Stimulated activated CD4-positive, alpha-beta T cell treated with anti-CD3 and anti-CD28 coated beads, Interleukin-4, amount 100 ng/mL, for 48 hours (primary cell): ENCODE measurements around the gene SAMD5.
"Not testable (repeated sequence)": the region's sequence is repeated elsewhere in the genome, so short reads cannot be mapped to it uniquely, and the experiment has no call there.

ENCODE experiments used
- DNase-seq, 2 donors: peaks; one replicate each; pipeline ENCODE4 v3.0.0-alpha.2; 2020; ENCODE audit warnings: low read depth in 2 of 2

SAMD5 gene

DNA sequence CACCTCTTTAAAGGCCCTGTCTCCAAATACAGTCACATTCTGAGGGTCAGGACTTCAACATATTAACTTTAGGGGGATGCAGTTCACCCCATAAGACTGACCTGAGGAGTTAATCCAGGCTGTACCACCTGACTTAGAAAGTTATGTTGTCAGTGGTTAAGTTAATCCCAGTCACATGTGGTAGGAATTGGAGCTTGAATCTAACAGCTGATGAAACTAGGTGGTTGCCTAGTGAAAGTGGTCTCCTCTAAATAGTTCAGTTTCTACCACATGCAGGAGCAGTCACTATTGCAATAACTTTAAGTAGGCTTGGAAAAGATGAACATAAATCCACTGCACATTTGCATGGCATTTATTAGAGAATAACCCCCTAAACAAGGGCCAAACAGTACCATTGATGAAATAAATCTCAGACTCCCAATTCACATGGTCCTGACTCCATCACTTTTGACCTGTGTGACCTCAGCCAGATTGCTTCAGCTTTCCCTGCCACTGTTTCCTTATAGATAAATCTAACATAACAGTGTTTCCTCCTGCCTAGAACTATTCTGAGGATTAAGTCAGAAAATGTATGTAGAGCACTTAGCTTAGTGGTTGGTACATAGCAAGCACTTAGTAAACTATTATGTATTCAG is 20.1 kb downstream of the SAMD5 start:
- DNase-seq = no peak

DNA sequence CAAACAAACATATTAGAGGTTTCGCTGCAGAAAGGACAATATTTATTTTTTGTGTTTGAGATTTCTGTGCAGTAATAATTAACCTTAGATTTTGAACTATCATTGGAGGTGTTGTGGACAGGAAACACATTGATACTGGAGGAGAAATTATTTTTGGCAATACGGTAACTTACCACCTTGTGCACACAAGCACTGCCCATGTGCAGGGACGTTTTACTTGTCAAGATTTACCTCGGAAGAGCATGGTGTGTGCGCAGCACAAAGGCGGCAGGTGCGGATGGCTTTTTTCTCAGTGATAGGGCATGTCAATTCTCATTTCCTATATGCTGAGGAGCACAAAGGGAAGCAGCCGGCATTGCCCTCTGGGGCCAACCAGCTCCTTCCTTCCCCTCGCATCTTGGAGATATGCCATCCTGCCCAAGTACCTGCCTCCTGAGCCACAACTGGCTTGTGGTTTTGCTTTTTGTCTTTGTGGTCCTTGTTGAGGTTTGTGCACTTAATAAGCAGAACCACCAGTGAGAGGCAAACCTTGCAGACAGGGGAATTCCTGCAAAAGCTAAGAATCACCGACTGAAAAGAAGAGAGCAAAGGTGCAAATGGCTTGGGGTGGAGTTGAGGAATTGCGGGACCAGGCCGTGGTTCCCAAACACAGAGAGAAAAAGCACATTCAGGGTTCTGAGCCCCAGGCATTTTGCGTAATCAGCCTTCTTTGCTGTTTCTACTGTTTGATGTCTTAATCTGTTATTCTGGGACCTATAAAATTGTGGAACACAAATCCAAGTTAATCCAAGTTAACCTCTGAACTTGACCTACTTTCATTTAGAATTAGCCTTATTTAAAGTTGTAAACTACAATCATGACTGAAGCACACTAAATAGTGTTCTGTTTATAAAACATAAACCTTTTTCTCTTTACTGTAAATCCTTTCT is 21.9 kb downstream of the SAMD5 start:
- DNase-seq = no peak

DNA sequence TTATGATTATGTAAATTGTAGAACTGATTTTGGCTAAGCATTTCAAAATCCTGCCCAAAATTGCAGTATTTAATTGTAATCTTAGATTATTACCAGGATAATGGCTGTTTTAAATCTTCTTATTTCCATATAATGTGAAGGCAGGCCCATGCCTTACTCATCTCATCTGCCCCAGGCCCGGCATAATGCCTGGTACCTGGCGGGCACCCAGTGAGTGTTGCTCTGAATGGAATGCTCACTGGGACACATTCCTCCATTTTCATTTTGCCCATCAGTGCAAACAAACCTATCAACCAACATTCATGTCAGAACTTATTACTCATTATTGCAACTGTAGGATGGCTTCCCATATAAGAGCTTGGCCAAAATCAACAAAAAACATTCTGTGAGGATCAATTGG is 22.8 kb downstream of the SAMD5 start:
- no peak for DNase-seq

DNA sequence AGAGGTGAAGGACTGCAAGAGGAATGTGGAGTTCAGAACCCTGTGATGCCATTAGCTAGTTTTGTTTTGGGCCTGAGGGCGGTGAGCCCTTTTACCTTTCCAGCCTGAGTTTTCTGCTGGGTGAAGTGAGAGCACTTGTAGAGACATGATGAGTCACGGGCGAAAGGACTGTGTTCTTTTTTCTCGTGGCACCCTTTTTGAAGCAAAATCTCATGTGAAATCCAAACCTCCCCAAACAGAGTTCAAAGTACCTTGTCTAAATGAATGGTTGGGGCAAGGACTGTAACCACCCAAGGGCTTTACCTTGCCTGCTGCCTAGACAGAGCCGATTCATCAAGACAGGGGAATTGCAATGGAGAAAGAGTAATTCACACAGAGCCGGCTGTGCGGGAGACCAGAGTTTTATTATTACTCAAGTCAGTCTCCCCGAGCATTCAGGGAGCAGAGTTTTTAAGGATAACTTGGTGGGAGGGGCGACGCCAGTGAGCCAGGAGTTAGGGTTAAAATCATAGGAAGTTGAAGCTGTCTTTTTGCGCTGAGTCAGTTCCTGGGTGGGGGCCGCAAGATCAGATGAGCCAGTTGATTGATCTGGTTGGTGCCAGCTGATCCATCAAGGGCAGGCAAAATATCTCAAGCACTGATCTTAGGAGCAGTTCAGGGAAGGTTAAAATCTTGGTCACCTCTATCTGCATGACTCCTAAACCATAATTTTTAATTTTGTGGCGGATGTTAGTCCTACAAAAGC is 25.8 kb downstream of the SAMD5 start:
- DNase-seq = no peak

DNA sequence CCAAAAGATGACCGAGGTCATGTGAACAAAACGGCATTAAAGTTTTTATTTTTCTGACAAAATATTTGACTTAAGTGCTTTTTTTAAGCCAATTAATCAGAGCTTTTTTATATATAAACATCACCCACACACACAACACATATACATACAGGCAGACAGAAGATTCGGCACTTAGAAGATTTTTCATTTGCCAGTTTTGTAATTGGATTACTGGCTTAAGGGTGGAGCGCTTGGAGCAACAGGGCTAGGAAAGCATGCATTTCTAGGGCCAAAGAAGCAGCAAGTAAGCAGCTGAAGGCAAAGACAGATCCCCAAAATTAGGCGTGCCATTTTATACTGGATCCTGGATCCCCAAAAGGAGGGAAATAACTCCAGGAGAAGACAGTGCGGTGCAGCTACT is 30.3 kb downstream of the SAMD5 start:
- DNase-seq = no peak

DNA sequence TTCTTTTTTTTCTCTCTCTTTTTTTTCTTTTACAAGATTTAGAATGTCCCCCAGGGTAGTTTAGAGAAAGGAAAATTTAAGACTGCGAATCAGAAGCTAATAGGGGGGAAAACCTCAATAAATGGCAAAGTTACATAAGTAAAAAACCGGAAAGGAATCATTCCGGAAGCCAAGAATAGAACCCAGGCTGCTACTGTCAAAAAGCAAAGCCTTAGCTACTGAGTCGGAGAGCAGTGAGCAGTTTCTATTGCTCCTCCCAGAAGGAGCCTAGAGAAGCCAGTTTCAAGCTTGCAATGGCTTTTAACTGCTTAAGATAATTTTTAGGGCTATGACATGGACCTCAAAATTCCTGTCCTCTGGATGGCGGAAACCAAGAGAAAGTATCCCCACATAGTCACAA is 31.6 kb downstream of the SAMD5 start:
- DNase-seq = no peak

DNA sequence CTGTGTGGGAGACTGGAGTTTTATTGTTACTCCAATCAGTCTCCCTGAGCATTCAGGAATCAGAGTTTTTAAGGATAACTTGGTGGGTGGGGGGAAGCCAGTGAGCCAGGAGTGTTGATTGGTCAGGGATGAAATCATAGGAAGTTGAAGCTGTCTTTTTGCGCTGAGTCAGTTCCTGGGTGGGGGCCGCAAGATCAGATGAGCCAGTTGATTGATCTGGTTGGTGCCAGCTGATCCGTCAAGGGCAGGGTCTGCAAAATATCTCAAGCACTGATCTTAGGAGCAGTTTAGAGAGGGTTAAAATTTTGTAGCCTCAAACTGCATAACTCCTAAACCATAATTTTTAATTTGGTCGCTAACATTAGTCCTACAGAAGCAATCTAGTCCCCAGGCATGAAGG is 33.9 kb downstream of the SAMD5 start:
- not testable (repeated sequence) for DNase-seq

DNA sequence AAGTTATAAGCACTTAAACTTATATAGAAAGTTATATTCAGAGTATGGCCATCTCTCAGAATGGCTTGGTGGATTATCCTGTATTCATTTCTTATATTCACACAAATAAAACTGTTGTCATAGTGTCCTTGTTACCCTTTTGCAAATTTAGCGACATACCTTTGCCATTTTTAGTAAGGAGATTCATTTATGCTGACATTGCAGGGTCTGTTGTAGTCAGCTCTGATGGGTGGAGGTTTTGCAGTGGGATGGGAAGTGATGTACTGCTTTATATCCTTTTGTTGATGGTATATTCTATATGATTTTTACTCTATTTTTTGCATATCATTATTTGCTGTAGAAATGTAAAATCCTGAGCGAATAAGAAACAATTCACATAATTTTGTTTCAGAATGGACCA is 35.9 kb downstream of the SAMD5 start:
- DNase-seq = no peak

DNA sequence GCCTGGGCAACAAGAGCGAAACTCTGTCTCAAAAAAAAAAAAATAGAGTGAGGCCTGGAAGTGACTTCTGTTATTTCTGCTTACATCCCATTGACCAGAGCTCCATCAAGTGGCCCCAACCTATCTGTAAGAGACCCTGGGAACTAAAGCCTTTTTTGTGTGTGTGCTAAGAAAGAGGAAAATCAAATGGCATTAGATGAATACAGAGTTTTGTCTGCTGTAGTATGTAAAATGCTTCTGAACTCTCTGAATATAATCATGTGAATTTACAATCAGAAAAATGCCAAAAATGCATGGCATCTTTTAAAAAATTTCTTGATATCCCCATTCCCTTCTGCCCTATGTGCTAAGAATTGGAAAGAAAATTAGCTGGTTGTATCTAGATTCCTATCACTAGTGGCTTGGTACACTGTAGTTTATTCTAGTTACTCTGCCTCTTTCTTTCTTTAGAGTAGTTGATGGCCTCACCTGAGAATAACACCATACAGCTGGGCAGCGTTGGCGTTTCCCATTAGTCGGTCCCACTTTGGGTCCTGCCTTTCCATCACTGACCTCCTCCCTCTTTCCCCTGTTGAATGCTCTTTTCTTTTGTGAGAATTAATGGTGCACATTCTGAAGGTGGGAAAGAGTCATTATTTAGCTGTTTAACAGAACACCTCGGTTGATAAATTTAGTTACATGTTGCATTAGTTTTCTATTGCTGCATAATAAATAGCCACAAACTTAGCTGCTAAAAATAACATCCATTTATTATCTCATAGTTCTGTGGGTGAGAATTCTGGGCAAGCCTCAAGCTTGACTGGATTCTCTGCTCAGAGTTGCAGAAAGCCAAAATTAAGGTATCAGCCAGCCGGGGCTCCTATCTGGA is 38.2 kb downstream of the SAMD5 start:
- no peak for DNase-seq

DNA sequence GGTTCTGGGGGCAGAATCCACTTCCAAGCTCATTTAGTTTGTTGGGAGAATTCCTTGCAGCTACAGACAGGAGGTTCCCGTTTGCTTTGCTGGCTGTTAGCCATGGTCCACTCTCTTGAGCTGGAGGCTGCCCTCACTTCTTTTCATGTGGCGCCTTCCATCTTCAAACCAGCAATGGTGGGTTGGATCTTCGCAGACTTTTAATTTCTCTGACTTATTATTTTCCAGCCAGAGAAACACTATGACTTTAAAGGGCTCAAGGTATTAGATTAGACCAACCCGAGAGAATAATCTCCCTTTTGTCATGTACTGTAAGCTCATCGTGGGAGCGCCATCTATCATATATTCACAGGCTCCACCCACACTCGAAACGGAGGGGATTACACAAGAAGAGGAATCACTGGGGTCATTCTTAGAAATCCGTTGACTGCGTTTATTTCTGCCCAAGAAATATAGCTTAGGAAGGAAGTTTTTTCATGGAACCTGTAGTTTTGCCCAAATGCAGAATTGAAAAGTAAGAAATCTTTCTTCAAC is 38.9 kb downstream of the SAMD5 start:
- DNase-seq = no peak

DNA sequence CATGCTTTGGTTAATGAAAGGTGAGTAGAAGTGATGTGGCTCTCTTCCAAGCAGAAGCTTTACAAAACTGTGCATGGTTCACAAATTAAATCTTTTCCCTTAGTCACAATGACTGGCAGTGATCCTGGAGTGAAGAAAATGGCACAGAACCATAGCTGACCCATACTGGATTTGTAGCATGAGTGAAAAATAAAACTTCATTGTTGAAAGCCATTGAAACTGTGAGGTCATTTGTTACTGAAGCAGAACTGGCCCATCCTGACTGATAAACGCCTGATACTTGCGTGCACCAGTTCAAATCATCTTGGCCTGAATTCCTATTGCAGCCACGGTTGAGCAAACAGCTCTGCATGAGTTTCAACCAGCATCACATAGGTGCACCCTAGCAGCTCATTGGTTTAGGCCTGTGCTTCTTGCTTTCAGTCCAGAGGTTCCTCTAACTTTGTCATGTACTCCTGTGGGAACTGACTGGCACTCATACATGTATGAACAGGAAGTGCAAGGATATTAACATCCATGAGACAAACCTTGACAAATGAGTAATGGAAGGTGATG is 40.5 kb downstream of the SAMD5 start:
- no peak for DNase-seq

DNA sequence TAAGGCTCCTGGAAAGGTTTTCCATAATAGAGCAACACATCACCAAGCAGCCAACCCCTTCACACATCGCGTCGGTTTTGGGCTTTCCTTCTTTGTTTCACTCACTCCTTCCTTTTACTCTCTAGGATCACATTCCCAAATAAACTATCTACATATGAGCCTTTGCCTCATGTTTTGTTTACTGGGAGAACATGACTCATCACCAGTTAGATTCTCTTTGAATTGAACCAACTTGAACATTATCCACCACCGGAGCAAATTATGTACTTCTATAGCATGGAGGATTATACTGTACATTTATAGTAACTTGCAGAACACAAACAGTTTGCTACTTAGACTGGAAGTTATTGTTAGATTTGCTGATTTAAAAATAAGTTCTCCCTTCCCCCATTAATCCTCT is 41.0 kb downstream of the SAMD5 start:
- DNase-seq = no peak

DNA sequence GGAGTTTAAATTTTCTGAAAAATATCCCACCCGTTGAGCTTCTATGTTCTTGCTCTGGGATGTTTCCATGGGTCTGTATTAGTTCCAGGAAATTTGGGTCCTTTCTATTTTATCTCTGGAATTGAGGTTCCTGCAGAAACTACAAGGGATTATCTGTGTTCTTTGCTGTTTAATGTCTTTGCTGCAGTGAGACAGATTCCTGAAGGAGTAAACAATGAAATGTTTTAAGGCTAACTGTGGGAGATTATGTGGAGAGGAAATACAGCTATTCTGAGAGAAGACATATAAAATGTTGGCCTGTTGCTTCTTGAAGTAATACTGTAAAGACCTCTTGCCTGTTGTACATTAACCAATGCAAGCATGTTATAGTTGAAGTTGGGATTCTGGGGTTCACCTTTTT is 43.5 kb downstream of the SAMD5 start:
- DNase-seq = no peak

DNA sequence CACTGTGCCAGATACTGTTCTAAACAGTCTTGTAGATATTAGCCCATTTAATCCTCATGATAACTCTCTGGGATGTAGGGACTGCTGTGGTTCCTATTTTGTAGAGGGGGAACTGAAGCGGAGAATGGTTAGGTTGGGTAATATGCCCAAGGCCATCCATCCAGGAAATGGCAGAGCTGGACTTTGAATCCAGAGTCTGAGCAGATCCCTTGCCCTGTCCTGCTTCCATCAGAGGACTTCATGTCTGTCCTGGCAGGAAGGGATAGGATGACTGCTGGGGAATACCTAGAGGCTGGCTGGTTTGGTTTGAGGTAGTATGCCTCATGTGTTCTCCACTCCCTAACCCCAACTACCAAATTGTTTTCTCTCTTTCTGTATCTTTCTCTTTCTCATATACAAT is 44.6 kb downstream of the SAMD5 start:
- DNase-seq = no peak

DNA sequence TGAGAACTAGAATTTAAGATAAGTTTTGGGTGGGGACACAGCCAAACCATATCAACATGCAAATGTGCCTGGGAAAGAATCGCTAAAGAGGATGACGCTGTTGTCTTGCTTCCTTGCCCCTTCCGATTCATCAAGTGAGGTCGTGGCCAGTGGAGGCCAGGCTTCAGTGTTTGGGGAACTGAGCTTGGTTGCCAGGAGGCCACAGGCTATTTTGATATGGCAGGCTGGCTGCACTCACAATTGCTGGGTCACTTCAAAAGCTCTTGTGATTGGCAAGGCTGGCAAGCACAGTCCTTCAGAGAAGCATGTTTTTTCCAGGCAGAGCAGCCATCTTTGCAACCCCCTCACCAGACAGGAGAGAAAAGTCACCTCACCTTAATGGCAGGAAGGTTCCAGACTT is 45.8 kb downstream of the SAMD5 start:
- DNase-seq = no peak

DNA sequence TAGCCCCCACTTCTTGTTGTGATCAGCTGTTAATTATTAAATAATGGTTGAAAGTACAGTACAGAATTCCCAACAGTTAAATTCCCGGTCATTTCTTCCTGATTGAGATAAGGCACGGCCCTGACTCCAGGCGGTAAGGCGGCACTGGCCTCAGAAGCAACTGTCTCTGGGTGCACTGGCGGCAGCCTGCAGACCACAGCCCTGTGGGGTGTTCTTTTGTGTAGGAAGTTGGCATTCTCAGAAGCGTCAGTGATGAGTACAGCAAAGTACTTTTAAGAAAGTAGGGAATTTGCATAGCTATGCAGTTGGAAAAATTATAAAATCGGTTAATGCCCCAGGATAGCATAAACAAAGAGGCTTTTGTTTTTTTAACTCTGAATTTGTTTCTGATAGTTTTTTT is 50.5 kb downstream of the SAMD5 start:
- DNase-seq = no peak

DNA sequence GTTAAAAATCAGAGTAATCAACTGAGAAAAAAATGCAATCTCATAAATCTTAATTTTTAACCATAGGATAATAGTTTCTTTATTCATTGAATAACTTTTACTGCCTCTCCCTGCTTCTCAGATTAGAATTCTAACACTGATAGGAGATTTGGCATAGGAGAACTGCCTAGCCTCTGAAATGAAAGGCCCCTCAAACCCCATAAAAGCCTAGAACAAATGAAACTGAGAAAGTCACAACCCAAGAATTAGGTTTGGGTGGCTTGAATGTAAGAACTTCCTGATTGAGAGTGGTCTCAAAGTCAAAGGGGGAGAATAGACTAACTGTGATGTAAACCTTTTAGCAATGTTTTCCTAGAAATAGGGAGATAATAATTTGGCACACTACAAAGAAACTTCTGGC is 52.2 kb downstream of the SAMD5 start:
- no peak for DNase-seq

DNA sequence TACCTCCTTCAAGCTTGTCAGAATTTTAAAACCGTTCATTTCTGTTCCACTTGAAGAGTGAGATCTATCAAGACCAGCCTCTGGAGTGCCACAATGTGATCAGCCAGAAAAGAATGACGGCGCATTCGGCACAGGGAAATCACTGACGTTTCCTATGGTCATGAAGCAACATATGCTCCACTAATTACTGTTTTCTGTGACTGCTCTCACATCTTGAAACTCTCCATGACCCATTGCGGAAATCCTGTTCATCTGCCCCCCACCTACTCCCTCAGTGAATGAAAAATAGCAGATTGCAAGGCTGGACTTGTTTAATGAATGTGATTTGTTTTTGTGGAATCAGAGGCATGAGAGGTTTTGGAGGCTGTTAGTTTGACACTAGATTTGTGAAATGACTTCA is 53.2 kb downstream of the SAMD5 start:
- DNase-seq = no peak

DNA sequence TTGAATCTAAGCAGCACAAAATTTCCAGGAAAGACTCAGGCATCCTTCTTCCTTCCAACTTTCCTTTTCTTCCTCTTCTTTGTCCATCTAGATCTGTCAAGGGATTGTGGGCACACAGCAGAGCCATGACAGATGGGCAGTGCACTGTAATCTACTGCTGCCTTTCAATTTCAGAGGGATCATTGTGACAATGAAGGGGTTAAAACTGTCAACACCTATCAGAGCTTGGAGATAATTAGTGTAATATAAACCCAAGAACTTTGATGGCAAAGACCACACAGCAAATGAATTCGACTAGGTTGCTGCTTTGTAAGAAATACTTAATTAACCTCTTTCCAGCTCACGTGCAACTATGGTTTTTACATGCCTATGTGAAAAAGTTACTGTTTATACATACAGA is 55.0 kb downstream of the SAMD5 start:
- DNase-seq = no peak

DNA sequence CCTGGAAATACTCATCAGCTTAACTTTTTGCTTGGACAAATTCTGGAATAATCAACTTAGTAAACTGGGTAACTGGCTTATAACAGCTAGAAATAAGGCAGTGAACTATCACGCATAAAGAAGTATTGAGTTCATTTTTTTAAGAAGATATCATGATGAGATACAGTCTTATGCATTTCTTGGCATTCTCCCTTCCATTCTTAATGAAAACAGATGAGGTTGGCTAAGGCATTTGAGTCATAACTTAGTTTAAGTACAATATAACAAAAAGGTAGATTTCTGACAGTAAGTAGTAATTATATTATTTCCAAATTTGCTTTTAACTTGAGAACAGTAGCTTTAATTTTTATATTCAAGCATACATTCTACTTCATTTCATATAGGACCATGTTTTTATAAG is 56.1 kb downstream of the SAMD5 start:
- no peak for DNase-seq

DNA sequence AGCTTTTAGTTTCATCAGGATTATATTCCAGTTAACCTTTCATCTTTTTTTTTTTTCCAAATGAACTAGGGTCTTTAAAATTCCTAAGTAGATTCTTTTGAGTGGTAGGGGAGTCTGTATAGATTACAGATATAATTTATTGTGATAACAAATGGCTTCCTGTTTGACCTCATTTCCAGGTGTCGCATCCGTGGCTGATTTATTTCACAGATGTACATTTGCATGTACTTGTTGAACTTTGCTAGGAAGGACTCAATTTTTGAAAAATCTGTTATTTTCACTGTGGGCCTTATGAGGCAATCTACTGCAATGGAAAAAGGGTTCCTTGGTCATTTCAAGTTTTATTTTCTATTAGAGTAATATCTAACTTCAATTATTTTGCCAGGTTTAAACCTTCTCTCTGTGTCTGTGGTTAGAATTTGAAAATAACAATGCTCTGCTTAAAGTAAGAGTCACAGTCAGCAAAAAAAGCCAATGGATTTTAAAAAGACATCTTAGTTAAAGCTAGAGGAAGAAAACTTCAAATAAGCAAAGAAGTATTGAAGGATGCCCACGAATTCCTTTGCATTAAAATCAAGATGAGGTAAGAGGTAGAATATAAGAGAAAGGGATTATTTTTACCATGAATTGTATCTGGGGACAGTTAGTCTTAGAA is 57.9 kb downstream of the SAMD5 start:
- no peak for DNase-seq
